IPS-NIHi7 (cell line): ENCODE data around the gene BUD31.
"Not testable (repeated sequence)": the region's sequence is repeated elsewhere in the genome, so short reads cannot be mapped to it uniquely, and the experiment has no call there.

Experiments used
- DNase-seq: peaks from one replicate; pipeline ENCODE4 v3.0.0; 2012; ENCODE audit warnings: mixed read lengths; ENCODE audit errors: extremely low spot score

BUD31 gene

GRCh38 chr7:99380823-99381663 lies 27.7 kb upstream of the BUD31 start:
- no peak for DNase-seq

GRCh38 chr7:99381664-99382075 lies 27.1 kb upstream of the BUD31 start:
- no peak for DNase-seq

- DNase-seq: no peak
These were observed 25.6 kb upstream of the BUD31 start for GRCh38 chr7:99383203-99383602.

- no peak for DNase-seq
These were observed 24.9 kb upstream of the BUD31 start for GRCh38 chr7:99383791-99384370.

- no peak for DNase-seq
These were observed 24.2 kb upstream of the BUD31 start for GRCh38 chr7:99384523-99384922.

- no peak for DNase-seq
These were observed 23.2 kb upstream of the BUD31 start for GRCh38 chr7:99385564-99385963.

GRCh38 chr7:99386584-99387238 lies 22.1 kb upstream of the BUD31 start:
- no peak for DNase-seq

GRCh38 chr7:99387239-99387635 lies 21.5 kb upstream of the BUD31 start:
- not testable (repeated sequence) for DNase-seq

GRCh38 chr7:99387912-99388311 lies 20.9 kb upstream of the BUD31 start:
- DNase-seq: no peak

GRCh38 chr7:99389772-99390171 lies 19.0 kb upstream of the BUD31 start:
- DNase-seq: no peak

- no peak for DNase-seq
These were observed 17.7 kb upstream of the BUD31 start for GRCh38 chr7:99390941-99391602.

- DNase-seq: no peak
These were observed 16.7 kb upstream of the BUD31 start for GRCh38 chr7:99392046-99392445.

GRCh38 chr7:99392659-99393354 lies 16.0 kb upstream of the BUD31 start:
- DNase-seq: peak; percentile 83

- DNase-seq: peak; percentile 88
These were observed 15.2 kb upstream of the BUD31 start for GRCh38 chr7:99393355-99394187.

- no peak for DNase-seq
These were observed 14.6 kb upstream of the BUD31 start for GRCh38 chr7:99394188-99394502.

GRCh38 chr7:99395616-99396327 lies 13.0 kb upstream of the BUD31 start:
- DNase-seq: no peak

GRCh38 chr7:99396418-99397296 lies 12.1 kb upstream of the BUD31 start:
- DNase-seq: no peak

GRCh38 chr7:99397297-99397983 lies 11.3 kb upstream of the BUD31 start:
- no peak for DNase-seq
